Midbrain (tissue), 1 donor: ENCODE data around the gene SLC24A3.
A peak's percentile ranks its signal among the peaks of the same experiment; 100 is the strongest.

ENCODE experiments used
- DNase-seq: peaks from one replicate; lab custom pipeline; 2025; lab: John Stamatoyannopoulos, UW

Gene SLC24A3

DNA sequence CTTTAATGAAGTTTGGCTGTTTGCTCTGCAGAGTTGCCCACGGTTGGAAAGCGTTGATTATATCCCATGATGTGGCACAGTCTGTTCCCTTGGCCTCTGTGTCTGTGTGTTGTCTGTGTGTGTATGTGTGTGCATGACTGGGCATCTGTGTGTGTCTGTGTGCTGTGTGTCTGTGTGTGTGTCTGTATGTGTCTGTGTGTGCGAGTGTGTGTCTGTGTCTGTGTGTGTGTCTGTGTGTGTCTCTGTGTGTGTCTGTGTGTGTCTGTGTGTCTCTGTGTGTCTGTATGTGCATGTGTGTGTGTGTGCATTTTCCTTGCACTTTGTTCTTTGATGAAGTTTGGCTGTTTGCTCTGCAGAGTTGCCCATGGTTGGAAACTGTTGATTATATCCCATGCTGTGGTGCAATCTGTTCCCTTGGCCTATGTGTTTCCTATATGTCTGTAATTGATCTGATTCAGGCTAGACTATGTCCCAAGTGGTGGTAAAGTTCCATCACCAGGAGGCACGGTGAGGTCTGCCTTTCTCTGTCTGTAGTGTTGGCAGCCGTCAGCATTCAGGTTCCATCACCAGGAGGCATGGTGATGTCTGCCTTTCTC lies 467.6 kb downstream of the SLC24A3 start:
- no peak for DNase-seq

GRCh38 chr20:19682249-19682648 lies 469.8 kb downstream of the SLC24A3 start:
- DNase-seq, result no peak

DNA sequence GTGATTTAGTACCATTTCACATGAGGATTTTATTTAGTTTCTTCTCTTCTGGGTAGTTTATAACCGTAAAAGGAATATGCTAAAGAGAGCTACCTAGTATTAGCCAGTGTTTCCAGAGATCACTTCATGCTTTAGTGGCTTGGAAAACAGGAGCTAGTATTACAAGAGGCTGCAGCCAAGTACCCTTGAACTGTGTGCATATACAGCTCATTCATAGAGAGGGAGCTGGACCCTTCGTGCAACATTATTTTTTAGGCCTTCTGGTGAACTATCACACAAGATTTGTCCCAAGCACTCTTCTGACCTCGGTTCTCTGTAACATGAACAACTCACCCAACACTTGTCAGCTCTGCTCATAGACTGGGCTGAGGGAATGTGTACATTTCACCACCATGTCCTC lies 470.7 kb downstream of the SLC24A3 start:
- no peak for DNase-seq

- no peak for DNase-seq
Observed at GRCh38 chr20:19683822-19684221, 471.4 kb downstream of the SLC24A3 start.

- peak; percentile 66 for DNase-seq
Observed at GRCh38 chr20:19688031-19688806, 475.8 kb downstream of the SLC24A3 start.

GRCh38 chr20:19690462-19690861 lies 478.0 kb downstream of the SLC24A3 start:
- no peak for DNase-seq

DNA sequence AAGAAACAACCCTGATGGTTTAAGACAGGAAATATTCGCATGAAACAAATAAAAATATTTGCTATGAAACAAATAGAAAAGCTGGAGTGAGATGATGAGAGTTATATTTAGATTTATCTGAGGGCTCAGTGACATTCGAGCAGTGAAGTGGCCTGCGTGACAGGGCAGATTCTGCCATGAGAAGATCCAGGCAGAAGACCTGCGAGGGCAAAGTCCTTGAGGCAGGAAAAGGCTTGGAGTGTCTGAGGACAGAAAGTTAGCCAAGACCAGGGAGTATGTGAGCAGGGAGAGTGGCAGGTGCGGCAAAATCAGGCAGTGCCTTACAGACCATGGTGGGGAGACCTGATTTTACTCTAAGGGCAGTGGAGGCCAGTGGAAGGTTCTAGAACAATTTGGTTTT lies 478.7 kb downstream of the SLC24A3 start:
- no peak for DNase-seq

GRCh38 chr20:19692100-19692499 lies 479.7 kb downstream of the SLC24A3 start:
- no peak for DNase-seq

GRCh38 chr20:19692685-19693119 lies 480.3 kb downstream of the SLC24A3 start:
- DNase-seq, result peak; percentile 46

- no peak for DNase-seq
Observed at GRCh38 chr20:19693508-19693907, 481.1 kb downstream of the SLC24A3 start.

GRCh38 chr20:19695081-19695480 lies 482.6 kb downstream of the SLC24A3 start:
- no peak for DNase-seq

DNA sequence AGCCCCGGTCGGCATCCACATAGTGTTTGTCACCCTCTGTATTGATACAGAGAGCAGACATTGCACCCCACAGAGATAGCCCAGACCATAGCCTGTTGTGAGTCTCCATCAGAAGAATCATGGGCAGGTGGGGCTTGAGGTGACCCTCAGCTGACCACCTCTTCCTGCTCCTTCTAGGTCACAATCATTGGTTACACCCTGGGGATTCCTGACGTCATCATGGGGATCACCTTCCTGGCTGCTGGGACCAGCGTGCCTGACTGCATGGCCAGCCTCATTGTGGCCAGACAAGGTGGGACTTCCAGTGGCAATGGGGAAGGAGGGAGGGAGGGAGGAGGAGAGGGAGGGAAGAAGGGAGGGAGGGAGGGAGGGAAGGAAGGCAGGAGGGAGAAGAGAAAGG lies 484.2 kb downstream of the SLC24A3 start:
- DNase-seq, result no peak

- no peak for DNase-seq
Observed at GRCh38 chr20:19697415-19697814, 485.0 kb downstream of the SLC24A3 start.

GRCh38 chr20:19699180-19699971 lies 486.9 kb downstream of the SLC24A3 start:
- DNase-seq, result no peak

GRCh38 chr20:19701429-19701828 lies 489.0 kb downstream of the SLC24A3 start:
- DNase-seq, result no peak

- peak; percentile 7 for DNase-seq
Observed at GRCh38 chr20:19706463-19706862, 494.0 kb downstream of the SLC24A3 start.

GRCh38 chr20:19709635-19710335 lies 497.3 kb downstream of the SLC24A3 start:
- DNase-seq, result no peak

GRCh38 chr20:19710336-19711120 lies 498.1 kb downstream of the SLC24A3 start:
- no peak for DNase-seq

GRCh38 chr20:19711126-19711525 lies 498.7 kb downstream of the SLC24A3 start:
- DNase-seq, result no peak

GRCh38 chr20:19712721-19713260 lies 500.3 kb downstream of the SLC24A3 start:
- DNase-seq, result no peak
